OCI-LY3 (cell line): ENCODE data around the gene CCDC69.

Source experiments
- EZH2phosphoT487 ChIP-seq: fragments of 200-600 bp; shearing (Covaris generic); IDR thresholded peaks from 2 replicates; pipeline ENCODE4 v1.6.1; 2018; ENCODE audit warnings: antibody characterized with exemption, mixed run types, low read depth
- TF ChIP-seq, protein P1 (sequence below): fragments of 200-600, 300-600 bp; sonication (generic); IDR thresholded peaks from 2 replicates; pipeline ENCODE4 v1.5.1; 2014; ENCODE audit warnings: antibody characterized with exemption, low read length, low read depth

DNA sequence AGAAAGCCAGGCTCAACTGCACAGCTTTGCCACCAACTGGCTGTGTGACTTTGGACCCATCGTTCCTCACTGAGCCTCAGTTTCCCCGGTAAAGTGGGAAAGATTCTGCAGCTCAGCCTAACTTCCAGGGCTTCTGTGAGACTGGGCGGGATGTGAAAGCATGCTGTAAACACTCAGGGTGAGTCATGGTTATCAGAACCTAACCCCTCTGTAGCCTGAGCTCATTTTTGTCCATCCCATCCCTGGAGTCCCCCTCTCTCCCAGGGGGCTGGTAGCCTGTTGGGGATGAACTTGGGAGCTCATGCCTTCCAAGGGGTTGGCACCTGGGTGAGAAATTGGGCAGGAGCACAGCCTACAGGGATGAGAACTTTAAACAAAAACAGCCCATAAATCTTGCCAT lies 2.3 kb downstream of the CCDC69 start:
- TF ChIP-seq, protein P1, sequence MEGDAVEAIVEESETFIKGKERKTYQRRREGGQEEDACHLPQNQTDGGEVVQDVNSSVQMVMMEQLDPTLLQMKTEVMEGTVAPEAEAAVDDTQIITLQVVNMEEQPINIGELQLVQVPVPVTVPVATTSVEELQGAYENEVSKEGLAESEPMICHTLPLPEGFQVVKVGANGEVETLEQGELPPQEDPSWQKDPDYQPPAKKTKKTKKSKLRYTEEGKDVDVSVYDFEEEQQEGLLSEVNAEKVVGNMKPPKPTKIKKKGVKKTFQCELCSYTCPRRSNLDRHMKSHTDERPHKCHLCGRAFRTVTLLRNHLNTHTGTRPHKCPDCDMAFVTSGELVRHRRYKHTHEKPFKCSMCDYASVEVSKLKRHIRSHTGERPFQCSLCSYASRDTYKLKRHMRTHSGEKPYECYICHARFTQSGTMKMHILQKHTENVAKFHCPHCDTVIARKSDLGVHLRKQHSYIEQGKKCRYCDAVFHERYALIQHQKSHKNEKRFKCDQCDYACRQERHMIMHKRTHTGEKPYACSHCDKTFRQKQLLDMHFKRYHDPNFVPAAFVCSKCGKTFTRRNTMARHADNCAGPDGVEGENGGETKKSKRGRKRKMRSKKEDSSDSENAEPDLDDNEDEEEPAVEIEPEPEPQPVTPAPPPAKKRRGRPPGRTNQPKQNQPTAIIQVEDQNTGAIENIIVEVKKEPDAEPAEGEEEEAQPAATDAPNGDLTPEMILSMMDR: no peak
- TF ChIP-seq EZH2phosphoT487: no peak
